GM23338 (cell line): ENCODE results near the gene SPOPL. TPM values are rescaled to one million over a fixed set of nuclear protein-coding genes. Genes with fewer than 3 reads are reported as not detected.

ENCODE experiments used
- ATAC-seq: fragments of 200-7000 bp; cut with Tn5 transposase; 3 replicates; pipeline ENCODE4 v1.9.1; 2020
- DNase-seq: peaks from one replicate; pipeline ENCODE4 v3.0.0-alpha.2; 2015; ENCODE audit warnings: low spot score
- H2AFZ ChIP-seq: fragments of 200-600 bp; sonication (generic); 2 replicates; pipeline ENCODE4 v1.8.0; 2016; ENCODE audit warnings: antibody characterized with exemption, mild to moderate bottlenecking, moderate library complexity
- H3F3A ChIP-seq: fragments of 200-600 bp; sonication (generic); replicated peaks from 2 replicates; pipeline ENCODE4 v1.8.0; 2017; ENCODE audit warnings: antibody characterized with exemption, mixed run types, low read depth
- H3K27ac ChIP-seq: fragments of 200-600 bp; sonication (generic); 2 replicates; pipeline ENCODE4 v1.6.1; 2016; ENCODE audit warnings: low read depth
- H3K27me3 ChIP-seq: fragments of 200-600 bp; sonication (generic); 2 replicates; pipeline ENCODE4 v1.8.0; 2016; ENCODE audit warnings: mild to moderate bottlenecking, mixed run types, moderate library complexity; ENCODE audit not compliant: insufficient read depth
- H3K36me3 ChIP-seq: fragments of 200-600 bp; sonication (generic); 2 replicates; pipeline ENCODE4 v1.8.0; 2016; ENCODE audit warnings: mild to moderate bottlenecking; ENCODE audit not compliant: insufficient read depth
- H3K4me1 ChIP-seq: fragments of 200-600 bp; sonication (generic); 2 replicates; pipeline ENCODE4 v1.8.0; 2016; ENCODE audit warnings: mild to moderate bottlenecking, moderate library complexity; ENCODE audit not compliant: insufficient read depth
- H3K4me2 ChIP-seq: fragments of 200-600 bp; sonication (generic); 2 replicates; pipeline ENCODE4 v1.7.1; 2017; ENCODE audit warnings: mixed run types
- H3K4me3 ChIP-seq: fragments of 200-600 bp; sonication (generic); 2 replicates; pipeline ENCODE4 v1.6.1; 2016; ENCODE audit warnings: mixed run types
- H3K79me2 ChIP-seq: fragments of 200-600 bp; sonication (generic); replicated peaks from 2 replicates; pipeline ENCODE4 v1.8.0; 2017; ENCODE audit warnings: mild to moderate bottlenecking; ENCODE audit not compliant: insufficient read depth
- H3K9me2 ChIP-seq: fragments of 200-600 bp; sonication (generic); 2 replicates; pipeline ENCODE4 v1.8.0; 2017; ENCODE audit not compliant: insufficient read depth
- H4K20me1 ChIP-seq: fragments of 200-600 bp; sonication (generic); replicated peaks from 2 replicates; pipeline ENCODE4 v1.8.0; 2017; ENCODE audit warnings: mild to moderate bottlenecking; ENCODE audit not compliant: insufficient read depth
- H3K27ac Mint-ChIP-seq: 2 replicates; pipeline ENCODE4 v1.8.0; 2020; ENCODE audit warnings: inconsistent platforms, mild to moderate bottlenecking, moderate library complexity, mixed read lengths
- H3K27me3 Mint-ChIP-seq: 3 replicates; pipeline ENCODE4 v1.8.0; 2022; ENCODE audit warnings: low read depth, mild to moderate bottlenecking, moderate library complexity, mixed read lengths, inconsistent platforms; ENCODE audit not compliant: insufficient read depth, poor library complexity
- H3K36me3 Mint-ChIP-seq: 3 replicates; pipeline ENCODE4 v1.8.0; 2021; ENCODE audit warnings: low read depth, mild to moderate bottlenecking, inconsistent platforms, moderate library complexity, mixed read lengths
- H3K4me1 Mint-ChIP-seq: 3 replicates; pipeline ENCODE4 v1.8.0; 2020; ENCODE audit warnings: mild to moderate bottlenecking, inconsistent platforms, mixed read lengths
- H3K4me3 Mint-ChIP-seq: 3 replicates; pipeline ENCODE4 v1.8.0; 2021; ENCODE audit warnings: moderate library complexity, mild to moderate bottlenecking, inconsistent platforms, mixed read lengths
- H3K9me3 Mint-ChIP-seq: 3 replicates; pipeline ENCODE4 v1.8.0; 2020; ENCODE audit warnings: moderate library complexity, mild to moderate bottlenecking, inconsistent platforms, mixed read lengths
- CREB1 ChIP-seq: fragments of 250-450 bp; sonication (Bioruptor Pico); IDR thresholded peaks from 2 replicates; pipeline ENCODE4 v1.5.0; 2020; ENCODE audit warnings: low read depth, mild to moderate bottlenecking, moderate library complexity
- CTCF ChIP-seq, 2 experiments: fragments of 200-600 bp in 1 of 2; sonication (generic) in 1 of 2; conservative IDR thresholded peaks; 2 replicates each; pipeline versions ENCODE4 v1.5.1 to v1.6.1; 2016 to 2017; ENCODE audit warnings: antibody characterized with exemption in 2 of 2, low read depth in 2 of 2, mild to moderate bottlenecking in 2 of 2, moderate library complexity in 1 of 2
- ETS1 ChIP-seq: IDR thresholded peaks from 2 replicates; pipeline ENCODE4 v1.6.1; 2016; ENCODE audit warnings: antibody characterized with exemption
- EZH2 ChIP-seq: fragments of 200-600 bp; sonication (generic); IDR thresholded peaks from one replicate; pipeline ENCODE4 v1.8.0; 2017; ENCODE audit warnings: antibody characterized with exemption, mild to moderate bottlenecking, low read depth; ENCODE audit not compliant: unreplicated experiment
- EZH2phosphoT487 ChIP-seq: fragments of 200-600 bp; sonication (generic); IDR thresholded peaks from one replicate; pipeline ENCODE4 v1.8.1; 2018; ENCODE audit warnings: antibody characterized with exemption; ENCODE audit not compliant: unreplicated experiment
- NANOG ChIP-seq: IDR thresholded peaks from 2 replicates; pipeline ENCODE4 v1.6.1; 2016; ENCODE audit warnings: antibody characterized with exemption, borderline replicate concordance
- REST ChIP-seq: IDR thresholded peaks from one replicate; pipeline ENCODE4 v1.6.1; 2018; ENCODE audit warnings: antibody characterized with exemption; ENCODE audit not compliant: unreplicated experiment
- STAT1 ChIP-seq: IDR thresholded peaks from one replicate; pipeline ENCODE4 v1.6.1; 2016; ENCODE audit warnings: antibody characterized with exemption; ENCODE audit not compliant: unreplicated experiment
- ZNF114 ChIP-seq: fragments of 250-450 bp; sonication (Bioruptor Pico); IDR thresholded peaks from 2 replicates; pipeline ENCODE4 v1.5.0; 2020; ENCODE audit warnings: mild to moderate bottlenecking, moderate library complexity
- ZNF331 ChIP-seq: fragments of 250-450 bp; sonication (Bioruptor Pico); IDR thresholded peaks from 2 replicates; pipeline ENCODE4 v1.5.0; 2020; ENCODE audit warnings: low read depth, mild to moderate bottlenecking, moderate library complexity
- polyA plus RNA-seq: library from polyadenylated mRNA; unstranded; fragments of >200 nt; fragmentation: Nextera tagmentation; extraction: Ambion mirVana; gene quantifications from 2 replicates; pipeline ENCODE4 v1.2.1, GENCODE V29; 2016
- total RNA-seq: library from RNA; depleted of rRNA; stranded (reverse); fragments of >200 nt; shearing (Covaris generic); gene quantifications from 2 replicates; pipeline ENCODE4 v1.2.3, GENCODE V29; 2014

SPOPL gene
- total and polyA plus RNA-seq, 2 experiments from 2014 or later = 4.5 to 15.4 TPM

GRCh38 chr2:138565230-138565598, 63.6 kb downstream of the SPOPL start (continued):
- TF ChIP-seq REST = no peak
- no peak for TF ChIP-seq CTCF (conservative IDR thresholded peaks at IDR 0.05; ENCODE audit: low read depth in 2 of 2)
- no peak for TF ChIP-seq NANOG
- no peak for TF ChIP-seq STAT1
- TF ChIP-seq ZNF331 (CRISPR knock-in tag) = no peak

- Histone ChIP-seq H3K79me2 (no peaks in the 10 kb centered on the region), H4K20me1 (0 out of 2 replicates have a peak, but pooled peaks cover 3% of the 10 kb centered on the region), H3K4me1 (no peaks in the 10 kb centered on the region), H3K4me3 (no peak overlapping the region), H3K9me2 (no peaks in the 10 kb centered on the region), H3K27me3 (no peaks in the 10 kb centered on the region), H2AFZ (no peak overlapping the region), H3K4me2 (no peak overlapping the region), H3K36me3 (peaks cover 11% of the 10 kb centered on the region; the same call in 1 of the 2 replicates), H3K27ac (no peak overlapping the region), H3F3A (no peaks in the 10 kb centered on the region)
- no peak overlapping the region for H3K4me3 Mint-ChIP-seq
- TF ChIP-seq ZNF114 (CRISPR knock-in tag) (no peak), CTCF (conservative IDR thresholded peaks at IDR 0.05; ENCODE audit: low read depth in 2 of 2) (no peak), ZNF331 (CRISPR knock-in tag) (no peak), EZH2 (no peak), CREB1 (CRISPR knock-in tag) (no peak), ETS1 (no peak), STAT1 (no peak), REST (no peak), NANOG (no peak), EZH2phosphoT487 (no peak)
- peaks cover 2% of the 10 kb centered on the region for H3K27me3 Mint-ChIP-seq
- H3K27ac Mint-ChIP-seq = no peak overlapping the region
- ATAC-seq (no peak), DNase-seq (no peak)
- H3K36me3 Mint-ChIP-seq = peaks cover 23% of the 10 kb centered on the region
- no peaks in the 10 kb centered on the region for H3K4me1 Mint-ChIP-seq
- H3K9me3 Mint-ChIP-seq = no peaks in the 10 kb centered on the region
Measured at GRCh38 chr2:138572318-138572717, 70.7 kb downstream of the SPOPL start.
